T-helper 9 cell (primary cell): Measurements from ENCODE around the gene FBXL17.

Experiments used
- DNase-seq: peaks from one replicate; pipeline ENCODE4 v3.0.0-alpha.2; 2020

FBXL17 gene

GRCh38 chr5:107941036-107941435 is 440.9 kb downstream of the FBXL17 start:
- no peak for DNase-seq

- no peak for DNase-seq
These were observed 444.1 kb downstream of the FBXL17 start for GRCh38 chr5:107937651-107938355.

- DNase-seq = no peak
These were observed 444.7 kb downstream of the FBXL17 start for GRCh38 chr5:107937204-107937603.

- no peak for DNase-seq
These were observed 445.4 kb downstream of the FBXL17 start for GRCh38 chr5:107936515-107936914.

- no peak for DNase-seq
These were observed 446.3 kb downstream of the FBXL17 start for GRCh38 chr5:107935645-107936044.

- no peak for DNase-seq
These were observed 448.6 kb downstream of the FBXL17 start for GRCh38 chr5:107933326-107933725.

GRCh38 chr5:107930891-107931290 is 451.0 kb downstream of the FBXL17 start:
- DNase-seq = no peak

- no peak for DNase-seq
These were observed 451.8 kb downstream of the FBXL17 start for GRCh38 chr5:107930092-107930491.

- DNase-seq = no peak
These were observed 452.8 kb downstream of the FBXL17 start for GRCh38 chr5:107929080-107929479.

- no peak for DNase-seq
These were observed 455.8 kb downstream of the FBXL17 start for GRCh38 chr5:107926121-107926520.

- DNase-seq = no peak
These were observed 456.7 kb downstream of the FBXL17 start for GRCh38 chr5:107925200-107925599.

- DNase-seq = no peak
These were observed 461.9 kb downstream of the FBXL17 start for GRCh38 chr5:107919969-107920368.

GRCh38 chr5:107919361-107919760 is 462.5 kb downstream of the FBXL17 start:
- no peak for DNase-seq

- no peak for DNase-seq
These were observed 463.9 kb downstream of the FBXL17 start for GRCh38 chr5:107917983-107918382.

GRCh38 chr5:107916731-107917725 is 464.9 kb downstream of the FBXL17 start:
- no peak for DNase-seq

- no peak for DNase-seq
These were observed 466.6 kb downstream of the FBXL17 start for GRCh38 chr5:107915176-107915812.

GRCh38 chr5:107913494-107913893 is 468.4 kb downstream of the FBXL17 start:
- DNase-seq = no peak

- no peak for DNase-seq
These were observed 481.2 kb downstream of the FBXL17 start for GRCh38 chr5:107900721-107901120.

- DNase-seq = no peak
These were observed 487.5 kb downstream of the FBXL17 start for GRCh38 chr5:107894361-107894760.

GRCh38 chr5:107893642-107894041 is 488.3 kb downstream of the FBXL17 start:
- no peak for DNase-seq

GRCh38 chr5:107889387-107889786 is 492.5 kb downstream of the FBXL17 start:
- DNase-seq = no peak

GRCh38 chr5:107888541-107888940 is 493.4 kb downstream of the FBXL17 start:
- DNase-seq = no peak
